ENCODE results near the gene CD33. TPM values are rescaled to one million over a fixed set of nuclear protein-coding genes. Genes with fewer than 3 reads are reported as not detected.

CD33 gene
- total RNA-seq, result not detected in 2 replicates

DNA sequence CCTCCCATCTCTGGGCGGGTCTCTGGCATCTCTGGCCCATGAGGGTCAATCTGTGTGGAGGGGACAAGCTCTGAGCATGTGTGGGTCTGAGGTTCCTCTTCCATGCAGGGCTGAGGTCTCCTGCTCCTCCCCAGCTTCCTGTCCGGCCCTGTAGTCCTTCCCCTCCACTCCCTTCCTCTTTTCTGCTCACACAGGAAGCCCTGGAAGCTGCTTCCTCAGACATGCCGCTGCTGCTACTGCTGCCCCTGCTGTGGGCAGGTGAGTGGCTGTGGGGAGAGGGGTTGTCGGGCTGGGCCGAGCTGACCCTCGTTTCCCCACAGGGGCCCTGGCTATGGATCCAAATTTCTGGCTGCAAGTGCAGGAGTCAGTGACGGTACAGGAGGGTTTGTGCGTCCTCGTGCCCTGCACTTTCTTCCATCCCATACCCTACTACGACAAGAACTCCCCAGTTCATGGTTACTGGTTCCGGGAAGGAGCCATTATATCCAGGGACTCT lies at the start of gene CD33:
Gene CD33, plus strand, starts transcription at position 183 of the 496 bp plus-strand sequence. Its CDS starts 39 bp downstream, at position 222.

DNA sequence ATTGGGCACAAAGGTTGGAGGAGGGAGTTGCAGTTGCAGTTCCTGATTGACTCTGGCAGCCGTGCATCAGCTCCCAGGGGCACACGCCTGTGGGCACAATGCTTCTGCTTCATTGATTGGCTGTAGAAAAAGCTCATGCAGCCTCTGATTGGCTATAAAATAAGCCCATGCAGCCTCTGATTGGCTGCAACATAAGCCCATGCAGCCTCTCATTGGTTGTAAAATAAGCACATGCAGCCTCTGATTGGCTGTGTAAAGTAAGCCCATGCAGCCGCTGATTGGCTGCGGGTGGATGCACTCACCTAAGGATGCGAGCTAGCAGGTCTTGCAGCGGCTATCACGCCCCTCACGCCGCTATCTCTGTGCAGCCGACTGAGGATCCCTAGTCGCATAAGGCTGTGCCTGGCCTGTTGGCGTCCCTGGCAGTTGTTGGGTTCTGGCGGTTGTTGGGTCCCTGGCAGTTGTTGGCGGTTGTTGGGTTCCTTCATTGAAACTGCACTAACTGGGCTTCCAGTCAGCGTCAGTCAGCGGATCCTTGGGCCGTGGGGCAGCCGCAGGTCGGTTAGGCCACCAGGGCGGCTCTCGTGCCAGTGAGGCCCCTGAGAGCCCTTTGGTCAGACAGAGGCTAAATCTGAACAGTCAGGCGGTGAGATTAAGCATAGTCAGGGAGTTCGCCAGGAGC lies 26.0 kb downstream of the CD33 start, which contains the start of gene SIGLECL1:
Gene SIGLECL1, plus strand, starts transcription at position 295 of the 682 bp plus-strand sequence. CDS start 12,993 bp downstream, outside the sequence.

Small RNAs within 50 kb of the gene (small RNA-seq; reads per million reads assigned to genes)
- gene MIR8074, result not detected

Other genes with a start within 250 kb of the CD33 start
- not detected in 2 replicates for gene KLK7, start 241.2 kb upstream of the CD33 start, total RNA-seq
- not detected in 2 replicates for gene KLK8, start 223.5 kb upstream of the CD33 start, total RNA-seq
- gene KLK10, start 205.4 kb upstream of the CD33 start, total RNA-seq, result not detected in 2 replicates
- not detected in 2 replicates for gene KLK11, start 198.5 kb upstream of the CD33 start, total RNA-seq
- not detected in 2 replicates for gene KLK12, start 190.1 kb upstream of the CD33 start, total RNA-seq
- not detected in 2 replicates for gene KLK13, start 160.0 kb upstream of the CD33 start, total RNA-seq
- gene KLK14, start 142.2 kb upstream of the CD33 start, total RNA-seq, result not detected in 2 replicates
- gene CTU1, start 116.7 kb upstream of the CD33 start, total RNA-seq, result 2.5 and 3.6 TPM in 2 replicates
- gene SIGLEC9, start 100.2 kb upstream of the CD33 start, total RNA-seq, result not detected in 2 replicates
- not detected in 2 replicates for gene SIGLEC7, start 82.8 kb upstream of the CD33 start, total RNA-seq
- not detected in 2 replicates for gene SIGLECL1, start 26.0 kb downstream of the CD33 start, total RNA-seq
- under 0.01 TPM in 1 of 2 replicates, not detected in the other for gene IGLON5, start 86.6 kb downstream of the CD33 start, total RNA-seq
- 0.52 and 0.97 TPM in 2 replicates for gene VSIG10L, start 117.1 kb downstream of the CD33 start, total RNA-seq
- gene ETFB, start 141.3 kb downstream of the CD33 start, total RNA-seq, result 84.9 and 86.9 TPM in 2 replicates
- not detected in 2 replicates for gene CLDND2, start 143.9 kb downstream of the CD33 start, total RNA-seq
- not detected in 2 replicates for gene NKG7, start 147.6 kb downstream of the CD33 start, total RNA-seq
- gene LIM2, start 162.9 kb downstream of the CD33 start, total RNA-seq, result not detected in 2 replicates
- not detected in 2 replicates for gene C19orf84, start 165.5 kb downstream of the CD33 start, total RNA-seq
- gene SIGLEC10, start 192.6 kb downstream of the CD33 start, total RNA-seq, result not detected in 2 replicates
- gene SIGLEC8, start 233.4 kb downstream of the CD33 start, total RNA-seq, result not detected in 2 replicates